Cardiac fibroblast (primary cell): ENCODE results near the gene TEX2.
"Not testable (repeated sequence)": the region's sequence is repeated elsewhere in the genome, so short reads cannot be mapped to it uniquely, and the experiment has no call there.

ENCODE experiments used
- DNase-seq, 2 donors: peaks; one replicate each; pipeline versions ENCODE4 v3.0.0 to v3.0.0-alpha.2; 2010; ENCODE audit warnings: low read depth in 2 of 2
- H3K4me3 ChIP-seq, 2 donors: replicated peaks in 1 of 2; 1 replicate in 1 of 2; 2 replicates in 1 of 2; pipeline ENCODE4 v1.5.1; 2011; ENCODE audit warnings: low read depth in 2 of 2, low read length in 2 of 2, mild to moderate bottlenecking in 2 of 2, moderate library complexity in 1 of 2
- CTCF ChIP-seq: IDR thresholded peaks from one replicate; pipeline ENCODE4 v1.5.1; 2011; ENCODE audit warnings: low read depth, mild to moderate bottlenecking, low read length, inconsistent platforms

The TEX2 gene

DNA sequence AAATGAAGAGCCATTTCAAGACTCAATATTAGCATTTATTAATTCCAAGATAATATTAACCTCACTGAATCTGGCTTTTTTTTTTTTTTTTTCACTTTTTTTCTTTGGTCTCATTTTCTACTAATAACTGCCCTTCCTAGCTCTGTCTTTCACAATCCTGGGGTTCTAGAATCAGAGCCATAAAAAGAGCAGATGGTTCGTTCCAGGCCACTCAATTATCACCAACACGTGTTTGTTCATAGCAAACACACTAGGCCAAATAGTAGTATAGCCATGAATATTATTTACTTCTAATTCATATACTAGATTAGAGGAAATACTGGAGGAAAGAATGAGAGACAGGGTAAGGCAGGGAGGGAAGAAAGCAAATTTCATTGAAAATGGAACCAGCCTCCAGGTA is 39.8 kb downstream of the TEX2 start:
- no peak overlapping the region for H3K4me3 ChIP-seq
- DNase-seq, result no peak
- TF ChIP-seq CTCF, result no peak

DNA sequence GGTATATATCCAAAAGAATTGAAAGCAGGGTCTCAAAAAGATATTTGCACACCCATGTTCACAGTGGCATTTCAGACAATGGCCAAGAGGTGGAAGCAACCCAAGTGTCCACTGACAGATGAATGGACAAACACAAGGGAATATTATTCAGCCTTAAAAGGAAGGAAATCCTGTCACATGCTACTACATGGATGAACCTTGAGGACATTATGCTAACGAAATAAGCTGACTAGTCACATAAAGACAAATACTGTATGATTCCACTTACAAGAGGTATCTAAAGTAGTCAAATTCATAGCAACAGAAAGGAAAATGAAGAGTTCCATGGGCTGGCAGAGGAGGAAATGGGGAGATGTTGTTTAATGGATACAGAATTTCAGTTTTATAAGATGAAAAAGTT is 41.4 kb downstream of the TEX2 start:
- TF ChIP-seq CTCF, result no peak
- no peak for DNase-seq
- H3K4me3 ChIP-seq, result no peak overlapping the region

- H3K4me3 ChIP-seq, DNase-seq: not testable (repeated sequence)
Measured at GRCh38 chr17:64220604-64221003, 42.5 kb downstream of the TEX2 start.

DNA sequence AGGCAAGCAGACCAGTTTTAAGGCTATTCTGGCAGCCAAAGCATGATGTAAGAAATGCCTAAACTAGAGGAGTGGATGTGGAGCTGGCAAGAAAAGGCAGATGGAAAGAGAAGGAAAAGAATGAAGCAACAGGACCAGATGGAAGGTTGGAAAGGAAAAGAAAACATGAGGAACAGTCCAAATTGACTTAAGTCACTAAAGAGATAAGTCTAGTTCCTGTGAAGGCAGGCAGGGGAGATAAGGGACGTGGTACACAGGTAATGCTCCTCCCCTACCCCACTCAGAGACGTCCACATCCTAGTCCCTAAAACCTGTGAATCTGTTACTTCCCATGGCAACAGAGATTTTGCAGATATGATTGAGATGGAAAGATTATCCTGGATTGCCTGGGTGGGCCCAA is 43.5 kb downstream of the TEX2 start:
- no peak overlapping the region for H3K4me3 ChIP-seq
- TF ChIP-seq CTCF, result no peak
- no peak for DNase-seq

DNA sequence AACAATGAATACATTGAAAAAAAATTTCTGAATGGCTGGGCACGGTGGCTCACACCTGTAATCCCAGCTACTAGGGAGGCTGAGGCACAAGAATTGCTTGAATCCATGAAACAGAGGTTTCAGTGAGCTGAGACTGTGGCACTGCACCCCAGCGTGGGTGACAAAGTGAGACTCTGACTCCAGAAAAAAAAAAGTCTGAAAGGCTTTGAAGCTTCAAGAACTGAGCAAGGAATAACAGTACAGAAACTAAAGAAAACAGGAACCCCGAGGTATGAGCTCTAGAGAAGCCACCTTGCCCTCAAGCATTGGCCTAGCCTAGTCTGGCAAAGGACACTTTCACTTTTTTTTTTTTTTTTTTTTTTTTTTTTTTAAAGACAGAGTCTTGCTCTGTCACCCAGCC is 45.0 kb downstream of the TEX2 start:
- TF ChIP-seq CTCF, result no peak
- no peak for DNase-seq
- no peak overlapping the region for H3K4me3 ChIP-seq

GRCh38 chr17:64217249-64217691 is 45.8 kb downstream of the TEX2 start:
- no peak for TF ChIP-seq CTCF

GRCh38 chr17:64216338-64217248 is 46.5 kb downstream of the TEX2 start:
- TF ChIP-seq CTCF, result no peak
- peak; percentile 69 to 74 for DNase-seq

More at GRCh38 chr17:64217249-64217691, 45.8 kb downstream of the TEX2 start:
- DNase-seq, result no peak
- H3K4me3 ChIP-seq, result no peak overlapping the region

More at GRCh38 chr17:64216338-64217248, 46.5 kb downstream of the TEX2 start:
- H3K4me3 ChIP-seq, result no peak overlapping the region
